Osteocyte (in vitro differentiated cells): Measurements from ENCODE around the gene KCTD18. TPM values are rescaled to one million over a fixed set of nuclear protein-coding genes. Genes with fewer than 3 reads are reported as not detected.

Experiments
- DNase-seq: peaks from one replicate; pipeline ENCODE4 v3.0.0; 2021; ENCODE audit warnings: mixed read lengths; ENCODE audit not compliant: unreplicated experiment; ENCODE audit errors: extremely low spot score
- H3K27ac Mint-ChIP-seq: one replicate; pipeline ENCODE4 v1.8.0; 2021; ENCODE audit warnings: mild to moderate bottlenecking, mixed read lengths; ENCODE audit not compliant: unreplicated experiment
- H3K27me3 Mint-ChIP-seq: one replicate; pipeline ENCODE4 v1.8.0; 2021; ENCODE audit warnings: mixed read lengths; ENCODE audit not compliant: unreplicated experiment
- H3K36me3 Mint-ChIP-seq: one replicate; pipeline ENCODE4 v1.8.0; 2021; ENCODE audit warnings: mixed read lengths; ENCODE audit not compliant: unreplicated experiment
- H3K4me1 Mint-ChIP-seq: one replicate; pipeline ENCODE4 v1.8.0; 2021; ENCODE audit warnings: mixed read lengths; ENCODE audit not compliant: unreplicated experiment
- H3K4me3 Mint-ChIP-seq: one replicate; pipeline ENCODE4 v1.8.0; 2021; ENCODE audit warnings: mild to moderate bottlenecking, moderate library complexity, mixed read lengths; ENCODE audit not compliant: unreplicated experiment
- H3K9me3 Mint-ChIP-seq: one replicate; pipeline ENCODE4 v1.8.0; 2021; ENCODE audit warnings: mixed read lengths; ENCODE audit not compliant: unreplicated experiment
- total RNA-seq: library from RNA; stranded (reverse); gene quantifications from 2 replicates; pipeline ENCODE4 v1.2.1, GENCODE V29; 2021
- TF ChIP-seq, protein P1 (sequence below): fragments of 200-600 bp; sonication (generic); IDR thresholded peaks from 2 replicates; pipeline ENCODE4 v1.5.0; 2021; ENCODE audit warnings: antibody characterized with exemption, mild to moderate bottlenecking, moderate library complexity

The KCTD18 gene
- total RNA-seq, 1 donor from 2014 or later = 19.1 TPM

DNA sequence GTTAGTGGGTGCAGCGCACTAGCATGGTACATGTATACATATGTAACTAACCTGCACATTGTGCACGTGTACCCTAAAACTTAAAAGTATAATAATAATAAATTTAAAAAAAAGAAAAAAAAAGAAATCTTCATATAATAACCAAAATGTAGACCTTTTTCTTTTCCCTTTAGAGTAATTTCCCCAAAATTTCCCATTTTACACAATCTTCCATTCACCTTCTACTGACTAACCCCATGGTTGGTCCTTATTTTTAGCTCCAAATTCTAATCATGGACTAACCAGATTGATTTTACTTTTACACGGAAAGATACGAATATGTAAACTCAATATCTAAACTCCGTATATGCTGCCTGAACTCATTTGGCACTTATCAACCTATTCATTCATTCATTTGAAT, 7.7 kb downstream of the KCTD18 start:
- Mint-ChIP-seq H3K4me3 (no peak overlapping the region), H3K9me3 (peaks cover 3% of the 10 kb centered on the region), H3K36me3 (peaks cover 22% of the 10 kb centered on the region), H3K27ac (no peak overlapping the region), H3K4me1 (no peaks in the 10 kb centered on the region), H3K27me3 (no peaks in the 10 kb centered on the region)
- TF ChIP-seq, protein P1, sequence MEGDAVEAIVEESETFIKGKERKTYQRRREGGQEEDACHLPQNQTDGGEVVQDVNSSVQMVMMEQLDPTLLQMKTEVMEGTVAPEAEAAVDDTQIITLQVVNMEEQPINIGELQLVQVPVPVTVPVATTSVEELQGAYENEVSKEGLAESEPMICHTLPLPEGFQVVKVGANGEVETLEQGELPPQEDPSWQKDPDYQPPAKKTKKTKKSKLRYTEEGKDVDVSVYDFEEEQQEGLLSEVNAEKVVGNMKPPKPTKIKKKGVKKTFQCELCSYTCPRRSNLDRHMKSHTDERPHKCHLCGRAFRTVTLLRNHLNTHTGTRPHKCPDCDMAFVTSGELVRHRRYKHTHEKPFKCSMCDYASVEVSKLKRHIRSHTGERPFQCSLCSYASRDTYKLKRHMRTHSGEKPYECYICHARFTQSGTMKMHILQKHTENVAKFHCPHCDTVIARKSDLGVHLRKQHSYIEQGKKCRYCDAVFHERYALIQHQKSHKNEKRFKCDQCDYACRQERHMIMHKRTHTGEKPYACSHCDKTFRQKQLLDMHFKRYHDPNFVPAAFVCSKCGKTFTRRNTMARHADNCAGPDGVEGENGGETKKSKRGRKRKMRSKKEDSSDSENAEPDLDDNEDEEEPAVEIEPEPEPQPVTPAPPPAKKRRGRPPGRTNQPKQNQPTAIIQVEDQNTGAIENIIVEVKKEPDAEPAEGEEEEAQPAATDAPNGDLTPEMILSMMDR = no peak
- no peak for DNase-seq

DNA sequence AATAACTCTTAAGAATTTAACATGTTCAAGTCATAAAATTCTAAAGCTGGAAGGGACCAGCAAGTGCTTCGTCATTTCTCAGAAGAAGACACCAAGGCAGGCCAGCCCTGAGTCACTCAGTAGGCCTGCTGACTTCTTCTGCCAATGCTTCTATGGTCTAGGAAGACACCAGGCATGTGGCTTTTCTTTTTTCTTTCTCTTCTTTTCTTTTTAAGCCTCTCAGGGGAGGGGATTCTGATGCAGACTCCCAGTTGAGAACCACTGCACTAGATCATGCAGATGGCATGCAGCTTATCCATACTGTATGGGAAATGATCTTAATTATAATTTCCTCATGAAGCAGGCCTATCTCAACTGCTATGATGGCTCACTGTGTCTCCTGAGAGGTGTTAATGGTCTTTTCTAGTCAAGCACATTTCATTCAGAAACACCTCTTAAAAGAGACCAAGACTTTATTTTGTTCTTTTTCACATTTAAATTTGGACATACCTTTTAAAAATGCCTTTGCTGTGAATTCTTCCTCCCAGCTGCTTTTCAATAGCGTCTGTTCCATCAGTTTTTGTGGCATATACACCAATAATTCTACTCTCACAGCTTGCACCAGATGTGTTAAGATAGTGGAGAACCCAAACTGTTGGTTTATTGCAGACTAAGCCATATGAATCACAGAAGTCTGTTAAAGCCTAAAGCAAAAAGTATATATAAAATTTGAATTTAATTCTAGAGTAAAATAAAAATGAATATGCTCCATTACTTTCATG, 11.3 kb downstream of the KCTD18 start:
- Mint-ChIP-seq H3K4me1 (no peaks in the 10 kb centered on the region), H3K9me3 (peaks cover 3% of the 10 kb centered on the region), H3K27me3 (no peaks in the 10 kb centered on the region), H3K27ac (no peak overlapping the region), H3K36me3 (peaks cover 30% of the 10 kb centered on the region), H3K4me3 (no peak overlapping the region)
- TF ChIP-seq, protein P1 = no peak
- DNase-seq = no peak

DNA sequence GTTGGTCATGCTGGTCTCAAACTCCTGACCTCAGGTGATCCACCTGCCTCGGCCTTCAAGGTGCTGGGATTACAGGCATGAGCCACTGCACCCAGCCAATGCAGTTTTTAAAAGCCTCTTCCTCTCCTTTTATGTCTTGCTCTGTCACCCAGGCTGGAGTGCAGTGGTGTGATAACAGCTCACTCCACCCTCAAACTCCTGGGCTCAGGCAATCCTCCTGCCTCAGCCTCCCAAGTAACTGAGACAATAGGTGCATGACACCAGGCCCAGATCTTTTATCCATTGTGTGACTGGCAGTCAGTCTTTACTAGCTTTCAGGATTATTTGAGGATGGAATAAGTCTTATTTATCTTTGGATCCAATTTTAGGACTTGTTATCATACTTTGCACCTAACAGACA, 13.2 kb downstream of the KCTD18 start:
- no peak overlapping the region for H3K27ac Mint-ChIP-seq
- no peaks in the 10 kb centered on the region for H3K27me3 Mint-ChIP-seq
- peaks cover 30% of the 10 kb centered on the region for H3K36me3 Mint-ChIP-seq
- no peak for DNase-seq
- H3K4me1 Mint-ChIP-seq = no peaks in the 10 kb centered on the region
- H3K9me3 Mint-ChIP-seq = peaks cover under 1% of the 10 kb centered on the region
- TF ChIP-seq, protein P1 = no peak
- H3K4me3 Mint-ChIP-seq = no peak overlapping the region

DNA sequence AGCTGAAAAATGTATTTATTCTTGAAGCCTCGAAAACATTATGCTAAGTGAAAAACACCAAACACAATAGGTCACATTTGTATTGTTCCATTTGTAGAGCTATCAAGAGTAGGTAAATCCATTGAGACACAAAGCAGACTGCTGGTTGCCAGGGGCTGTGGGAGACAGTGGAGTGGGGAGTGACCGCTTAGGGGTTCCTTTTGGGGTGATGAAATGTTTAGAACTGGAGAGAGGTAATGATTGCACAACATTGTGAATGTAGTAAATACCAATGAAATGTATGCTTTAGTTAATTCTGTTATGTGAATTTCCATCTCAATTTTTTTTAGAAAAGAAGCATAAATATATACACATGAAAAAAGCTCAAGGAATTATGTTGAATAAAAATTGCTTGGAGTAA, 15.8 kb downstream of the KCTD18 start:
- Mint-ChIP-seq H3K27ac (no peak overlapping the region), H3K4me3 (no peak overlapping the region), H3K9me3 (peaks cover 9% of the 10 kb centered on the region), H3K4me1 (no peaks in the 10 kb centered on the region), H3K27me3 (no peaks in the 10 kb centered on the region), H3K36me3 (peaks cover 46% of the 10 kb centered on the region)
- TF ChIP-seq, protein P1 = no peak
- DNase-seq = no peak

DNA sequence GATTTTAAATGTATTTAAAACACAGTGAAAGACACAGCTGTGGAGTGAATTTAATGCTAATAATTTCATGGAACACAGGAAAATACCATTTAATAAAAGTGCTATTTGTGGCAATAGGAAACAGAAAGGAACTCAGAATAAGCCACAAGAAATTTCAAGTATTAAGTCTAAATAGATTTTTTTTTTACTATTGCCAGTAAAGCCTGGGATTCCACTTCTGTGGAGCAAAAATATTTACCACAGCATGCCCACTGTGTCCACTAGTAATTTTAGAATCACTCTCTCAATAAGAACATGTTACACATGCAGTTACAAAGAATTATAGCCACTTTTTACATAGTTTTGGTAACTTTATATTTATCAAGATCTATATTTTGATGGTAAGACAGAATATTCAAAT, 17.2 kb downstream of the KCTD18 start:
- peaks cover 9% of the 10 kb centered on the region for H3K9me3 Mint-ChIP-seq
- peaks cover 7% of the 10 kb centered on the region for H3K4me1 Mint-ChIP-seq
- no peak overlapping the region for H3K27ac Mint-ChIP-seq
- H3K36me3 Mint-ChIP-seq = peaks cover 40% of the 10 kb centered on the region
- no peak overlapping the region for H3K4me3 Mint-ChIP-seq
- no peaks in the 10 kb centered on the region for H3K27me3 Mint-ChIP-seq
- TF ChIP-seq, protein P1 = no peak
- no peak for DNase-seq
